Smooth muscle cell of the brain vasculature (primary cell): Measurements from ENCODE around the gene AASDHPPT.
A peak's percentile ranks its signal among the peaks of the same experiment; 100 is the strongest.

Source experiments
- DNase-seq: peaks from one replicate; pipeline ENCODE4 v3.0.0-alpha.2; 2012; ENCODE audit warnings: low read depth, low spot score

AASDHPPT gene

GRCh38 chr11:106086135-106086534 lies 8.7 kb downstream of the AASDHPPT start:
- no peak for DNase-seq

- no peak for DNase-seq
These were observed 9.4 kb downstream of the AASDHPPT start for GRCh38 chr11:106086850-106087249.

- peak; percentile 46 for DNase-seq
These were observed 10.5 kb downstream of the AASDHPPT start for GRCh38 chr11:106087815-106088435.

GRCh38 chr11:106088896-106089295 lies 11.4 kb downstream of the AASDHPPT start:
- DNase-seq: no peak

GRCh38 chr11:106091480-106092123 lies 14.1 kb downstream of the AASDHPPT start:
- peak; percentile 31 for DNase-seq

GRCh38 chr11:106092446-106092845 lies 15.0 kb downstream of the AASDHPPT start:
- DNase-seq: no peak

- DNase-seq: no peak
These were observed 21.6 kb downstream of the AASDHPPT start for GRCh38 chr11:106098893-106099553.

GRCh38 chr11:106101370-106101769 lies 23.9 kb downstream of the AASDHPPT start:
- no peak for DNase-seq

- no peak for DNase-seq
These were observed 24.4 kb downstream of the AASDHPPT start for GRCh38 chr11:106101819-106102218.

- DNase-seq: no peak
These were observed 28.5 kb downstream of the AASDHPPT start for GRCh38 chr11:106105986-106106385.

GRCh38 chr11:106121570-106122320 lies 44.3 kb downstream of the AASDHPPT start:
- no peak for DNase-seq

GRCh38 chr11:106127604-106128003 lies 50.1 kb downstream of the AASDHPPT start:
- DNase-seq: no peak

- no peak for DNase-seq
These were observed 51.3 kb downstream of the AASDHPPT start for GRCh38 chr11:106128740-106129139.

GRCh38 chr11:106131998-106132397 lies 54.5 kb downstream of the AASDHPPT start:
- no peak for DNase-seq

- no peak for DNase-seq
These were observed 55.3 kb downstream of the AASDHPPT start for GRCh38 chr11:106132582-106133354.

GRCh38 chr11:106133529-106133928 lies 56.1 kb downstream of the AASDHPPT start:
- no peak for DNase-seq

GRCh38 chr11:106137061-106137460 lies 59.6 kb downstream of the AASDHPPT start:
- DNase-seq: no peak

- no peak for DNase-seq
These were observed 60.3 kb downstream of the AASDHPPT start for GRCh38 chr11:106137758-106138157.
